Measurements from ENCODE around the gene RABGAP1L.
A peak's percentile ranks its signal among the peaks of the same experiment; 100 is the strongest.
"Not testable (repeated sequence)": the region's sequence is repeated elsewhere in the genome, so short reads cannot be mapped to it uniquely, and the experiment has no call there.

The RABGAP1L gene

GRCh38 chr1:174200746-174201145 lies 41.4 kb downstream of the RABGAP1L start:
- ATAC-seq, result no peak

GRCh38 chr1:174204697-174205308 lies 45.5 kb downstream of the RABGAP1L start:
- ATAC-seq, result peak; percentile 73 to 79

DNA sequence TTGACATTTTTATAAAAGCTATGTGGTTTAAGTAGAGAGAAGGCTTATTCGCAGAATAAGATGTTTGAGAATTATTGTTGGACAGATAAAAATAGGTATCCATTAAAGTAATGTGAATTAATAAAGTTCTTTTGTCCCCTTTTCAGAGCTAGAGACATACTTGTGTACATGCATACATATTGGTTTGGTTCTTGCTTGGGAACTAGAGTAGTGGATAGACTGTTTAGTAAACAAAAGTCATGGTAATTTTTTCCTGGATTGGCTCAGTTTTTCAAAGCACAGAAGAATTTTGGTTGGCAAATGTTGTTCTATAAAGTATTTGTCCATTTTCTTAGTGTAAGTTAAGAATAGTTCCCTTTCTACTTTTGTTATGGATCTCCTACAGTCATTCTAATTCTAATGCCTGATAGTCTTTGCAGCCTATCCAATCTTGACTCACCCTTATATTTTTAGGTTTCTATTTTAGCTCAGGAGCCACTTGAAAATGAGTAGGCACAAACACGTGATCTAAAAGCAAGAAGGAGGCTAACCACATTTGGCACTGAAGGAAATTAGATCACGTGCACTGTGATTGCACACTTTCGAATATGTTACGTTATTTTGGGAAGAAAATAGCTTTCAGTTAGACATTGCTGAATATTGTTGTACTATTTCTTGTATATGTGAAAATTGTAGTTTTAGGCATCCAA lies 47.0 kb downstream of the RABGAP1L start:
- ATAC-seq, result peak; percentile 64 to 67

DNA sequence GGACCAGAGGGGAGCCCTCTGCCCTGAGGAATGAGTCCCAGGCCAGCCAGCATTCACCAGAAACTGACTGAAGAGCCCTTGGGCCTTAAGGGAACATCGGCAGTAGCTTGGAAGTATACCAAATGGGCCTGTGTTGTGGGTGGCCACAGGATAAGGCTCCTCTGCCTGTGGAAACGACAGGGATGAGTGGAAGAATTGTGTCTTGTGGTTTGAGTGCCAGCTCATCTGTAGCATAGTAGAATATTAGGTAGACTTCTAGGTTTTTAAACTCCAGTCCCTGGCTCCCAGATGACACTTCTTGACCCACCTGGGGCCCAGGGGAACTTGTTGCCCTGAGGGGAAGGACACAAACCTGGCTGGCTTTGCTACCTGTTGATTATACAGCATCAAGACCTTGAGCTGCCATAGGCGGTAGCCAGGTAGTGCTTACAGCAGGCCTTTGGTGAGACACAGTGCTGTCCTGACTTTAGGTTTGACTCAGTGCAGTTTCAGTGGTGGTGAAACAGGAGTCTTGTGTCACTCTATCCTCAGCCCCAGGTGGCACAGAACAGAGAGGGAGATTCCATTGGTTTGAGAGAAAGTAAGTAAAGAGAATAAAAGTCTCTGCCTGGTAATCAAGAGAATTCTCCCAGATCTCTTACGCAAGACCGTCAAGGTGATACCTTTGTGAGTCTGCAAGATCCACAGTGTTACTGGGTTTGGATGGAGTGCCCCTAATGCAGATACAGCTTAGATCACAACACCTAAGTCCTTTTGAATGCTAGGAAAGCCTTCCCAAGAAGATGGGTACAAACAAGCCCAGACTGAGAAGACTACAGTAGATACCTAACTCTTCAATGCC lies 50.2 kb downstream of the RABGAP1L start:
- ATAC-seq, result peak; percentile 43 to 50

DNA sequence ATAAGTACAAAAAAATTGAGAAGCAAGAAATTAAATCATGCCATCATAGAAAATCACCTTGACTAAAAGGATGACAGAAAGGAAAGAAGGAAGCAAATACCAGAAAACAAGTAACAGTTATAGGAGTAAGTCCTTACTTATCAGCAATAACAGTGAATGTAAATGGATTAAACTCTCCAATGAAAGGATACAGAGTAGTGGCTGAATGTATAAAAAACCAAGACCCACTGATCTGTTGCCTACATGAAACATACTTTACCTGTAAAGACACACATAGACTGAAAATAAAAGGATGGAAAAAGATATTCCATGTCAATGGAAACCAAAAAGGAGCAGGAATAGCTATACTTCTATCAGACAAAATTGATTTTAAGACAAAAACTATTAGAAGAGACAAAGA lies 52.2 kb downstream of the RABGAP1L start:
- ATAC-seq, result no peak

GRCh38 chr1:174215766-174216165 lies 56.4 kb downstream of the RABGAP1L start:
- ATAC-seq, result no peak

- no peak for ATAC-seq
Measured at GRCh38 chr1:174217248-174217647, 57.9 kb downstream of the RABGAP1L start.

DNA sequence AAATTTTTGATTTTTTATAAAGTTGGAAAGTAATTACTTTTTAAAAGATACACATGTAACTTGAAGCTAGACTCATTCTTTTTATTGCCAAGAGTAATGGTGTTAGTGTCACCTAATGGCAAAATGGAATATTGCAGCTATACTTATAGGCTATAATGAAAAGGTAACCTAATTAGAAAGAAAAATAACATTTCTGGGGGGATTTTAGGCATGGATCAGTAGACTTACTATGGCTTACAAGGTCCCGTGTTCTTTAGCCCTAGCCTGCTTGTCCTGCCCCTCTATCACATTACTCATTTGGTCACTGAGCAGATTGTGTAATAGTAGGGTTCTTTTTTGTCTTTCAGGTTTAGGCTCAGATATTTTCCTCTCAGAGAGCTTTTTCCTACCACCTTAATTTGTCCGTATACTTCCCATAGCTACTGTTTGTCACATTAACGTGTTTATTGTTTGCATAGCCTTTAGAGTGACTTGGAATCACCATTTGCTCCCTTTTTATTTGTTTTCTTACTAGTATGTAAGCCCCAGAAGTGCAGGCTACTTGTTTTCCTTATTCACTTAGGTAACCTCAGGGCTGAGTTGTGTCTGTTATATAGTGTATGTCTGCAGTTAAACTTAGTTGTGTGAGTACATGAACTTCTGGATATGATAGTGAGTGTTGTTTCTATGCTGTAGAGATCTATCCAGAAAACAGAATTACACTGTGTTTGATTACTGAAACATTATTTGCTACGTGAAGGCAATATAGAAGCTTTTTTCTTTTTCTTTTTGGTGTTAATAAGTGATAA lies 58.7 kb downstream of the RABGAP1L start:
- peak; percentile 41 to 51 for ATAC-seq

DNA sequence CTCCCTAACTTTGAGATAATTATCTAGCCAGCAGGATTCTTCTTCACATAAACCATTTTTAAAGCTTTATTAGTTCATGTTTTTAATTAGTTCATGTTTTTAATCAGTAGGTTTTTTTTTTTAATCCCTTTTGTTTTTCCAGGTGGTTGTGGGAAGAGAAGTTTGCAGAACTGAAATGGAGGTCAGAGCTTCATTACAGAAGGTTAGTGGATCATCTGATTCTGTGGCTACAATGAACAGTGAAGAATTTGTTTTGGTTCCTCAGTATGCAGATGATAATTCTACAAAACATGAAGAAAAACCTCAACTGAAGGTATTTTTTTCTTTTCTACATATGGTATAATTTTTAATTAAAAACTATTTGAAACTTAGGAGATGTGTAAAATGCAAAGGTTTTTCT lies 59.7 kb downstream of the RABGAP1L start:
- no peak for ATAC-seq

- ATAC-seq, result no peak
Measured at GRCh38 chr1:174219606-174220370, 60.5 kb downstream of the RABGAP1L start.

DNA sequence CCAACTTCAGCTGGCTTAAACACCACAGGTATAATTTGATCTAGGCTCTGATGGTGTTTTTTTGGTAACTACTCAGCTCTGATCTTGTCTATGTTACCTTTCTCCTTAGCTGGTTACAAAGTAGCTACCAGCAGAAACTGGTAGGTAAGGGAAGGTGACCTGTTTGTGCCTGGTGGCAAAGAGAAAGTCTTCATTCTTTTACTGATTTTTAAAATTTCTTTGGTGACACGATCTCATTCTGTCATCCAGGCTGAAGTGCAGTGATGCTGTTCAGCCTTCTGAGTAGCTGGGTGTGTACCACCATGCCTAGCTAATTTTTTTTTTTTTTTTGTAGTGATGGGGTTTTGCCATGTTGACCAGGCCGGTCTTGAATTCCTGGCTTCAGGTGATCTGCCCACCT lies 62.4 kb downstream of the RABGAP1L start:
- no peak for ATAC-seq

DNA sequence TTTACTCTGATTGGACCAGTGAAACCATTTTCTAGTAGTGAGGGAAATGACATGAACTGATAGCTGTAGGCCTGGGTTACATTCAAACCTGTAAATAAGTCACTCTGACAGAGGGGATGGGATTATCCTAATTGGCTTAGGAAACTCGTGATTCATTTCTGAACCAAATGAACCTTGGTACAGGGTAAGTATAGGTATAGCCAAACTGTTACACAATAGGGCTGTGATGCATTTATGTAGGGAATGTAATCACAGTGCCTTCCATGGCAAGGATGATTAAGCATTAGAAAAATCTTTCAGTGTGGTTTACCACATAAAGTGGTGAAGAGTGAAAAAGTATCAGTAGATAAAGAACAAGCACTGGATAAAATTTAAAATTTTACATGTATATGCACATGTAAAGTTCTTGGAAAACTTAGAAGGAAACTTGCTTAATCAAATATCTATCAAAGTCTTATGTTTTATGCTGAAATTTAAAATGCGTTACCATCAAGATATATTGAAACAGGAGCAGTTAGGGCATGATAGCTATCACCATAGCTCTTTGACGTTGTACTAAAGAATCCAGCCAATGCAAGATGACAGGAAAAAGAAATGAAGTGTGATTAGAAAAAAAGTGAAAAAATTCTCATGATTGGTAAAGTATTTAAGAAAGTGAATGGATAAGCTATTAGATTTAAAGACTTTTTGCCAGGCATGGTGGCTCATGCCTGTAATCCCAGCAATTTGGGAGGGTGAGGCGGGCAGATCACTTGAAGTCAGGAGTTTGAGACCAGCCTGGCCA lies 63.0 kb downstream of the RABGAP1L start:
- peak in 1 of 2 donors; percentile 36 for ATAC-seq

DNA sequence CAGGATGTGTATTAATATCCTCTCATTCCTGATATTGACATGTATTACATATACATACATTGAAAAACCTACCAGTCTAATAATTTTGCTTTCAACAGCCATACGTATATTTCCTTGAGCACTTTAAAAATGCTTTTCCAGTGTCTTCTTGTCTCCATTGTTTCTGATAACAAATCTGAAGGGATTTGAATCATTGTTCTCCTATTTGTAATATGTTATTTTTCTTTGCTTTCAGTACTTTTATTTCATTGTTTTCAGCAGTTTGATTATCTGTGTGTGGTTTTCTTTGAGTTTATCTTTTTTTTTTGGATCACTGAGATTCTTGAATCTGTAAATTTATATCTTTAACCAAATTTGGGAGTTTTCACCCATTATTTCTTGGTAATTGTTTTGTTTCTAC lies 65.3 kb downstream of the RABGAP1L start:
- no peak for ATAC-seq

DNA sequence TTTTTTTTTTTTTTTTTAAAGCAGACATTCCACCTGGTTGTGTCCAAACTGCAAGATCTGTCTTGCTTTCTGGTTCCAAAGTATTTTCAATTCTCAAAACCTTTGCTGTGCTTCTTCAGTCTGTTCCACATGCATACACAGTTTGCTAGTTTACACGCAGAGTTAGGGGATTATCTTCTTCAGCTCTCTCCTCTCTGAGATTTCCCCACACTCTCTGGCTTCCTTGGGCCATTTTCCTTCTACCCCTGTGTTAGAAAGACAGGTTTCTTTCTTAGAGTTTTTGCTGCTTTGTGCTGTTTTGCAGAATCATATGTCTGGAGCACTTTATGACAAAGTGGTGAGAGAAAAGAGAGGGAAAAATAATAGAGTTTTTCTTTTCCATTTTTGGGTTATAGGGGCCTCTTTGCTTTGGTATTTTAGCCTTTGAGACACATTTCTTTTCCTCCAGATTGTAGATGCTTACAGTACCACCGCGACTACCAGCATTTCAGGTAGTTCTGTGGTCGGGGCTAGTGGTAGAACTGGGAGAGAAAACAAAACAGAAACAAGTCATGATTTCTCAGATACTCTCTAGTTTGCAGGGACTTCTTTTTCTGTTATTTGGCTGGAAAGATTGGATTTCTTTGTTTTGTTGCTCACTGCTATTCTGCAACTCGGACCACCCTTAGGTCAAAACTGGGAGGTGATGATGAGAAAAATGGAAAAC lies 66.3 kb downstream of the RABGAP1L start:
- no peak for ATAC-seq

- ATAC-seq, result no peak
Measured at GRCh38 chr1:174230399-174230798, 71.1 kb downstream of the RABGAP1L start.

DNA sequence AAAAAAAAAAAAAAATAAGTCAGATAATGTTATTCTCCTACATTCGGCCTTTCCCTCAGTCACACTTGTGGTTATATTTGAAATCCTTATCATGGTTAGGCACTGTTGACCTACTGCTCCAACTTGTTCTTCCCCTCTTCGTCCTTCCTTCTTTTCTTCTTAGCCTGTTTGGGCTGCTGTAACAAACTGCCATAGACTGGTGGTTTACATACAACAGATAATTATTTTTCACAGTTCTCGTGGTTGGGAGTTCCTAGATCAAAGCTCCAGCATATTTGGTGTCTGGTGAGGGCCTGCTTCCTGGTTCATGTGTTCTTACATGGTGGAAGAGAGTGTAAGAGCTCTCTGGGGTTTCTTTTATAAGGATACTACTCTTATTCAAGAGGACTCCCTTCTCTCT lies 73.4 kb downstream of the RABGAP1L start:
- ATAC-seq, result no peak

DNA sequence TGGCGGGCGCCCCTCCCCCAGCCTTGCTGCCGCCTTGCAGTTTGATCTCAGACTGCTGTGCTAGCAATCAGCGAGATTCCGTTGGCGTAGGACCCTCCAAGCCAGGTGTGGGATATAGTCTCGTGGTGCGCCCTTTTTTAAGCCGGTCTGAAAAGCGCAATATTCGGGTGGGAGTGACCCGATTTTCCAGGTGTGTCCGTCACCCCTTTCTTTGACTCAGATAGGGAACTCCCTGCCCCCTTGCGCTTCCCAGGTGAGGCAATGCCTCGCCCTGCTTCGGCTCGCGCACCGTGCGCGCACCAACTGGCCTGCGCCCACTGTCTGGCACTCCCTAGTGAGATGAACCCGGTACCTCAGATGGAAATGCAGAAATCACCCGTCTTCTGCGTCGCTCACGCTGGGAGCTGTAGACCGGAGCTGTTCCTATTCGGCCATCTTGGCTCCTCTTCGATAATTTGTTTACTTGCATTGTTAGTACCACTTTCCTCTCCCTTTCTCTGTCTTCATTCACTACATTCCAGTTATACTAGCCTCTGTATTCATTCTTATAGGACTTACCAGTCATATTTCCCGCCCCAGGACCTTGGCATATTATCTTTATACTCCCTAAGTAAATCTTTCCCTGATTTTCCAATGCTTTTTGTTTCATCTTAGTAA lies 79.7 kb downstream of the RABGAP1L start:
- ATAC-seq, result not testable (repeated sequence)

GRCh38 chr1:174239541-174239940 lies 80.2 kb downstream of the RABGAP1L start:
- ATAC-seq, result no peak

DNA sequence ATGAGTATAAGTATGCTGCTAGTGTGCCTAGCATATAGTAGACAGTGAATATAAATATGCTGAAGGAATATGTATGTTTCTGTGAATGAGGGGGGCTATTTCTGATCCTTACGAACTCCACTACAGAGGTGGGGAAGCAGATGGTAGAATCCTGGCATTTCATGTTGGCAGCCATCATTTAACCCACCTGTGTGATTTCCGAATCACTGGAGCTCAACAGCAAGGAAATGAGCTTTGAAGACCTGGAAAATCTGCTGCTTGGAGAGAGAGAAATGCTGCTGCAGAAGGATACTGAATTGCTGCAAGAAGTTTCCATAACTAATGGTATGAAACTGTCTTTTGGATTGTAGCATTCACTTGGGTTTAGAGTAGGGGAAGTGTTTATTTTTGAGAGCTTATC lies 83.5 kb downstream of the RABGAP1L start:
- no peak for ATAC-seq

DNA sequence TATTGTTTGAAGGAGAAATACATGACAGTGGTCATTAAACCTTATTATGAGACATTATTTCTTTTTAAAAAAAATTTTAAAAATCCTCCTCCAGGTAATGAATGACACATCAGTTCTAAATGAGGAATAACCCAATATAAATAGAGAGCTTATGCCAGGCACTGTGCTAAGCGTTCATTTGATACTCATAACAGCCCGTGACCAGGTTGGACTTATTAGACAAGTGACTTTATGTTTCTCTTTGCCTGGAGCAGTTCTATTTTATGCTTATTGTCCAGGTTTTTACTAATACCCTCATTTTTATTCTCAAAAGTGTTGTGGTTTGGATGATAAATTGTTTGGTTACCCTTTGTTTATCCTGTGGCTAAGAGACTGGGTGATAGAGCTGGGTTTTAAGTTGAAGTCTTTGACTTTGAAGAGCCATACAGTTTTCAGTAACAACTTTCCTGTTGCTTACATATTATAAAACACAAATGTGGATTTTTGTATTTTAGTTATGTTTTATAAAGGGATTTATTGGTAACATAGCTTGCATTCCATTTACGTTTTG lies 84.2 kb downstream of the RABGAP1L start:
- no peak for ATAC-seq
